BJ (cell line): ENCODE data around the gene ZNF253. TPM values are rescaled to one million over a fixed set of nuclear protein-coding genes. Genes with fewer than 3 reads are reported as not detected.
"Not testable (repeated sequence)": the region's sequence is repeated elsewhere in the genome, so short reads cannot be mapped to it uniquely, and the experiment has no call there.

ENCODE experiments used
- CTCF ChIA-PET: fragments of 350-600 bp; formaldehyde crosslinking; extraction: SDS; loops from one replicate; lab custom pipeline; 2021; ENCODE audit warnings: antibody characterized with exemption, inconsistent platforms; lab: Yijun Ruan, JAX
- POLR2A ChIA-PET: fragments of 300-600 bp; sonication (Branson Sonifier 250); formaldehyde crosslinking; extraction: SDS; loops from one replicate; lab custom pipeline; 2021; ENCODE audit warnings: antibody characterized with exemption; lab: Charles Lee
- DNase-seq: peaks from one replicate; pipeline ENCODE4 v3.0.0-alpha.2; 2011; ENCODE audit warnings: low read depth
- H3K27me3 ChIP-seq: 2 replicates; pipeline ENCODE4 v1.6.0; 2011; ENCODE audit warnings: low read length; ENCODE audit not compliant: control insufficient read depth, insufficient read depth
- H3K36me3 ChIP-seq: 2 replicates; pipeline ENCODE4 v1.5.1; 2011; ENCODE audit warnings: low read length; ENCODE audit not compliant: control insufficient read depth, insufficient read depth
- H3K4me3 ChIP-seq: 2 replicates; pipeline ENCODE4 v1.5.1; 2011; ENCODE audit warnings: low read depth, mild to moderate bottlenecking, control low read depth, low read length
- CTCF ChIP-seq: IDR thresholded peaks from 2 replicates; pipeline ENCODE4 v1.5.1; 2011; ENCODE audit warnings: low read depth, mild to moderate bottlenecking, control low read depth, inconsistent platforms, low read length, moderate library complexity; ENCODE audit not compliant: insufficient read depth
- polyA plus RNA-seq: library from polyadenylated mRNA; depleted of rRNA; stranded (reverse); fragments of >200 nt; gene quantifications from 2 replicates; pipeline ENCODE4 v1.2.3, GENCODE V29; 2011

ZNF253 gene
- polyA plus RNA-seq, 1 experiment, result 0.67 TPM

DNA sequence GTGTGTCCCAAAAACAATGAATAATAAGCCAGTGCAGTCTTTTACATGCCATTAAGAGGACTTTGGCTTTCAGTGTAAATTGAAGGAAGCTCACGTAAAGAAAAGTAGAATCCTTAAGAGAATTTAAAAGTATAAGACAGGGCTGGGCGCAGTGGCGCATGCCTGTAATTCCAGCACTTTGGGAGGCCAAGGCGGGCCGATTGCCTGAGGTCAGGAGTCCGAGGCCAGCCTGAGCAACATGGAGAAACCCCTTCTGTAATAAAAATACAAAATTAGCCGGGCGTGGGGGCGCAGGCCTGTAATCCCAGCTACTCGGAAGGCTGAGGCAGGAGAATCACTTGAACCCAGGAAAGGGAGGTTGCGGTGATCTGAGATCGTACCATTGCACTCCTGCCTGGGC, 17.9 kb upstream of the ZNF253 start:
- no peak for TF ChIP-seq CTCF

DNA sequence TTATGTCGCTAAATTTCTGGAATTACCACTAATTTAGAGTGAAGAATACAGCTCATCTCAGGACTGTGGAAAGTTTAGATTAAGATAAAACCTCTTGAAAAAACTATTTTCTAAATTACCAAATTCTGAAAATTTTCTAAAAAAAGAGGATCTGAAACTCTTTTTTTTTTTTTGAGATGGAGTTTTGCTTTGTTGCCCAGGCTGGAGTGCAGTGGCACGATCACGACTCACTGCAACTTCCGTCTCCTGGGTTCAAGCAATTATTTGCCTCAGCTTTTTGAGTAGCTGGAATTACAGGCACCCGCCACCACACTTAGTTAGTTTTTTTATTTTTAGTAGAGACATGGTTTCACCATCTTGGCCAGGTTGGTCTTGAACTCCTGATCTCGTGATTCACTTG, 16.6 kb upstream of the ZNF253 start:
- TF ChIP-seq CTCF, result no peak
- Histone ChIP-seq H3K36me3 (no peaks in the 10 kb centered on the region), H3K27me3 (no peaks in the 10 kb centered on the region), H3K4me3 (no peak overlapping the region)
- ChIA-PET POLR2A (no interaction called here), CTCF (no interaction called here)
- DNase-seq, result no peak

More for the DNA sequence above, 17.9 kb upstream of the ZNF253 start:
- Histone ChIP-seq H3K4me3 (no peak overlapping the region), H3K36me3 (no peaks in the 10 kb centered on the region), H3K27me3 (no peaks in the 10 kb centered on the region)
- DNase-seq, result no peak
- ChIA-PET POLR2A (no interaction called here), CTCF (no interaction called here)

- H3K4me3 ChIP-seq, POLR2A ChIA-PET, DNase-seq, CTCF ChIA-PET, H3K36me3 ChIP-seq, H3K27me3 ChIP-seq: not testable (repeated sequence)
Measured at GRCh38 chr19:19851740-19852139, 13.9 kb upstream of the ZNF253 start.

DNA sequence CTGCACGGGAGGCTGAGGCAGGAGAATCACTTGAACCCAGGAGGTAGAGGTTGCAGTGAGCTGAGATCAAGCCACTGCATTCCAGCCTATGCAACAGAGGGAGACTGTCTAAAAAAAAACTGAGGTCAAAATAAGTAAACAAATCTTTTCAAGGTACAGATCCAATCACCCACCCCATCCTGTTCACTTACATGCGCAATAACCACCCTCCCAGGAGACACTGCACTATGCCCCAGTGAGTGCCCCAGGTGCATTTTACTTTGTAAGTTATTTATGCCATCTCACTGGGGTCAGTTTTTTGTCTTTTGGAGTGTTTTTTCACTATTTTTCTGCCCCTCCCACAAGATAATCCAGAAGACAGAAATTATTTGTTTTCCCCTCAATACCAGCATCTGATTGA, 6.9 kb upstream of the ZNF253 start:
- ChIA-PET CTCF (interaction anchor here (0.5 kb wide), 1 partner anchor 58 kb away, joined by 4 read pairs; no protein-coding TSS in a partner anchor), POLR2A (no interaction called here)
- no peak for TF ChIP-seq CTCF
- no peak for DNase-seq
- no peaks in the 10 kb centered on the region for H3K36me3 ChIP-seq
- H3K4me3 ChIP-seq, result no peak overlapping the region
- H3K27me3 ChIP-seq, result no peaks in the 10 kb centered on the region

- no peak for TF ChIP-seq CTCF
- CTCF ChIA-PET, result no interaction called here
- Histone ChIP-seq H3K27me3 (no peaks in the 10 kb centered on the region), H3K36me3 (no peaks in the 10 kb centered on the region), H3K4me3 (no peak overlapping the region)
- POLR2A ChIA-PET, result no interaction called here
- no peak for DNase-seq
Measured at GRCh38 chr19:19860756-19861390, 4.8 kb upstream of the ZNF253 start.
